Measurements from ENCODE around the gene HIF1AN. TPM values are rescaled to one million over a fixed set of nuclear protein-coding genes. Genes with fewer than 3 reads are reported as not detected.

HIF1AN gene
- total and polyA plus RNA-seq, 2 donors (not counting 1 experiment from before 2014, with no cell fraction given): 7.3 to 65.6 TPM

DNA sequence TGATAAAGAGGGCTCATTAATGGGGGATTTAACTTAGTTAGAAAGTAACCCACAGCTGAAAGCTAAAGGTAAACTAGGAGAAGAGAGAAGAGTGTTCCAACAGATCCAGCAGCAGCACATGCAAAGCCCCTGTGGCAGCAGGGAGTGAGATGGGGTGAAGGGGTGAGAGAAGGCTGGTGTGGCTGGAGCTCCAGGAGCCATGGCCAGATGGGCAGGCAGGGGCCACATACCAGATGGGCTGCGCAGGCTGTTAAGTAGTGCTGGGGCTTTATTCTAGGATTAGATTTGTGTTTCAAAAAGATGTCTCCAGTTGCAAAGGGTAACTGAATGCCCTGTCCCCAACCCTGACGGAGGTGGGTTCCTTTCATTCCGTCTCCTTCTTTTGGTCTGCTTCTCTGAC is 33.2 kb downstream of the HIF1AN start:
- no peak for DNase-seq
- intact Hi-C loops (cut with micrococcal nuclease): no loop called here
- H3K27me3 ChIP-seq (replicated peaks in 1 of 4; ENCODE audit: control extremely low read depth in 1 of 4, control insufficient read depth in 3 of 4, insufficient read depth in 4 of 4, low read length in 3 of 4): peaks cover 0 to 58% (median 27%) of the 10 kb centered on the region in 4 experiments
- H3K79me2 ChIP-seq (ENCODE audit: control insufficient read depth, insufficient read depth, low read length): no peaks in the 10 kb centered on the region
- WGBS (ENCODE audit: insufficient coverage): 96% methylated on average over 3 of the region's 3 CpGs
- H3K4me2 ChIP-seq (replicated peaks; ENCODE audit: low read depth, low read length, poor library complexity, severe bottlenecking): no peak overlapping the region
- H3K9me3 ChIP-seq (ENCODE audit: control extremely low read depth in 1 of 3, control insufficient read depth in 2 of 3, insufficient read depth in 1 of 3, low read length in 2 of 3): peaks cover 0 to 3% (median 0%) of the 10 kb centered on the region in 3 donors
- no peak overlapping the region for H3K9ac ChIP-seq (ENCODE audit: low read length)
- TF ChIP-seq EZH2 (IDR thresholded peaks at IDR 0.05; ENCODE audit: borderline replicate concordance, insufficient read depth, low read depth, low read length, poor library complexity, severe bottlenecking): no peak
- TF ChIP-seq, protein P1, sequence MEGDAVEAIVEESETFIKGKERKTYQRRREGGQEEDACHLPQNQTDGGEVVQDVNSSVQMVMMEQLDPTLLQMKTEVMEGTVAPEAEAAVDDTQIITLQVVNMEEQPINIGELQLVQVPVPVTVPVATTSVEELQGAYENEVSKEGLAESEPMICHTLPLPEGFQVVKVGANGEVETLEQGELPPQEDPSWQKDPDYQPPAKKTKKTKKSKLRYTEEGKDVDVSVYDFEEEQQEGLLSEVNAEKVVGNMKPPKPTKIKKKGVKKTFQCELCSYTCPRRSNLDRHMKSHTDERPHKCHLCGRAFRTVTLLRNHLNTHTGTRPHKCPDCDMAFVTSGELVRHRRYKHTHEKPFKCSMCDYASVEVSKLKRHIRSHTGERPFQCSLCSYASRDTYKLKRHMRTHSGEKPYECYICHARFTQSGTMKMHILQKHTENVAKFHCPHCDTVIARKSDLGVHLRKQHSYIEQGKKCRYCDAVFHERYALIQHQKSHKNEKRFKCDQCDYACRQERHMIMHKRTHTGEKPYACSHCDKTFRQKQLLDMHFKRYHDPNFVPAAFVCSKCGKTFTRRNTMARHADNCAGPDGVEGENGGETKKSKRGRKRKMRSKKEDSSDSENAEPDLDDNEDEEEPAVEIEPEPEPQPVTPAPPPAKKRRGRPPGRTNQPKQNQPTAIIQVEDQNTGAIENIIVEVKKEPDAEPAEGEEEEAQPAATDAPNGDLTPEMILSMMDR (IDR thresholded peaks at IDR 0.05): no peak
- Mint-ChIP-seq H3K4me1 (no peaks in the 10 kb centered on the region), H3K27me3 (peaks cover 48% of the 10 kb centered on the region), H3K4me3 (no peak overlapping the region), H3K27ac (no peak overlapping the region), H3K9me3 (ENCODE audit: insufficient read depth) (no peaks in the 10 kb centered on the region)
- no peak overlapping the region for H3K27ac ChIP-seq (ENCODE audit: low read length in 2 of 2)
- no peak overlapping the region for H3K4me3 ChIP-seq (ENCODE audit: control extremely low read depth in 1 of 5, extremely low read depth in 1 of 5, insufficient read depth in 1 of 5, low read depth in 2 of 5, low read length in 4 of 5)
- POLR2A ChIA-PET: no interaction called here
- CTCF ChIA-PET: no interaction called here
- no peak for ATAC-seq (ENCODE audit: low read depth)
- H2AFZ ChIP-seq (ENCODE audit: insufficient read depth, low read depth, low read length, poor library complexity, severe bottlenecking): no peak overlapping the region
- H3K4me1 ChIP-seq (ENCODE audit: control insufficient read depth in 2 of 2, insufficient read depth in 2 of 2, low read length in 2 of 2): no peaks in the 10 kb centered on the region
- H3K36me3 ChIP-seq (replicated peaks in 1 of 2; ENCODE audit: control extremely low read depth in 1 of 2, control insufficient read depth in 1 of 2, extremely low read depth in 1 of 2, insufficient read depth in 2 of 2, low read length in 1 of 2): no peaks in the 10 kb centered on the region
- no peaks in the 10 kb centered on the region for H4K20me1 ChIP-seq (ENCODE audit: control insufficient read depth, insufficient read depth, low read length, poor library complexity, severe bottlenecking)

DNA sequence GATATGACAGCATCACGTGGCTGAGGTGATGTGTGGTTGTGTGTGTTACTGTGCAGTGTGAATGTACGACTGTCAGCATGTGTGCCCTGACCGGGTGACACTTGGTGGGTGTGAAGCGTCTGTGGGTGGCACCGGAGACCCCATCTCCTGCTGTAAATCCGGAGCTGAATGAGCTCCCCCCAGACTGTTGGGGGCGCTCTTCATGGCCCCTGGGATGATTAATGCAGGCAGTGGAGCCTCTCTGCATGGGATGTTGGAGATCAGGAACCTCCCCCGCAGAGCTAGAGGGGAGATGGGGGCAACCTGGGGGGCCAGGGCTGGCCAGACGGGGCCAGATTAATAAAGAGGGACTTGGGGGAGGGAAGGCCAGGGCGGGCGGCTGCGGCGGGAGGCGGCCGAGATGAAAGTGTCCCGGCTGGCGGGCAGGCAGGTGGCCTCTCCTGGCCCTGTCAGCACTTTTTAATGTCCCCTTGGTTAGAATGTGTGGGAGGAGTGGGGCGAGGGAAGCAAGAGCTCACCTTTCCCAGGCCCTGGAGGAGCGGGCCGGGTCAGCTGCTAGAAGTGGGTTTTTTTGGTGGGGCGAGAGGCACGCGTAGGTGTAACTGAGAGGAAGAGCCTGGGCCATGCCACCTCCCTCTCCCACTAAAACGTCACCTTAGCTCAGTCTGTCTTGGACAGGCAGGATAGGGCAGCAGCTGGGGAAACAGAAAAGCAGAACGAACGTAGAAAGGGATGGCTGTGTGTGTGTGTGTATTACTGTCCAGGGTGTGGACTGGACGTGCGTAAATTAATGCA is 34.1 kb downstream of the HIF1AN start:
- DNase-seq: no peak
- POLR2A ChIA-PET: no interaction called here
- Histone ChIP-seq H3K4me2 (replicated peaks; ENCODE audit: low read depth, low read length, poor library complexity, severe bottlenecking) (peak overlapping the region; percentile 33), H3K79me2 (ENCODE audit: control insufficient read depth, insufficient read depth, low read length) (no peaks in the 10 kb centered on the region), H3K27ac (ENCODE audit: low read length in 2 of 2) (no peak overlapping the region), H3K36me3 (replicated peaks in 1 of 2; ENCODE audit: control extremely low read depth in 1 of 2, control insufficient read depth in 1 of 2, extremely low read depth in 1 of 2, insufficient read depth in 2 of 2, low read length in 1 of 2) (no peaks in the 10 kb centered on the region), H3K9me3 (ENCODE audit: control extremely low read depth in 1 of 3, control insufficient read depth in 2 of 3, insufficient read depth in 1 of 3, low read length in 2 of 3) (peaks cover 0 to 3% (median 0%) of the 10 kb centered on the region in 3 donors), H2AFZ (ENCODE audit: insufficient read depth, low read depth, low read length, poor library complexity, severe bottlenecking) (no peak overlapping the region), H4K20me1 (ENCODE audit: control insufficient read depth, insufficient read depth, low read length, poor library complexity, severe bottlenecking) (no peaks in the 10 kb centered on the region), H3K27me3 (replicated peaks in 1 of 4; ENCODE audit: control extremely low read depth in 1 of 4, control insufficient read depth in 3 of 4, insufficient read depth in 4 of 4, low read length in 3 of 4) (peaks cover 0 to 53% (median 28%) of the 10 kb centered on the region in 4 experiments), H3K4me1 (ENCODE audit: control insufficient read depth in 2 of 2, insufficient read depth in 2 of 2, low read length in 2 of 2) (no peaks in the 10 kb centered on the region), H3K9ac (ENCODE audit: low read length) (no peak overlapping the region), H3K4me3 (ENCODE audit: control extremely low read depth in 1 of 5, extremely low read depth in 1 of 5, insufficient read depth in 1 of 5, low read depth in 2 of 5, low read length in 4 of 5) (no peak overlapping the region)
- Mint-ChIP-seq H3K9me3 (ENCODE audit: insufficient read depth) (no peaks in the 10 kb centered on the region), H3K27me3 (peaks cover 43% of the 10 kb centered on the region), H3K4me3 (no peak overlapping the region), H3K27ac (no peak overlapping the region), H3K4me1 (no peaks in the 10 kb centered on the region)
- intact Hi-C loops (cut with micrococcal nuclease): no loop called here
- CTCF ChIA-PET: no interaction called here
- TF ChIP-seq, protein P1 (IDR thresholded peaks at IDR 0.05): no peak
- TF ChIP-seq EZH2 (IDR thresholded peaks at IDR 0.05; ENCODE audit: borderline replicate concordance, insufficient read depth, low read depth, low read length, poor library complexity, severe bottlenecking): no peak
- no peak for ATAC-seq (ENCODE audit: low read depth)
- WGBS (ENCODE audit: insufficient coverage): 33% methylated on average over 22 of the region's 28 CpGs

Measured in B cell (primary cell).